Transverse colon (tissue), 4 donors: ENCODE results near the gene KIF20B.

ENCODE experiments used
- CTCF ChIP-seq, 5 experiments: fragments of 200-600 bp in 3 of 5; fragments of 450-650 bp in 2 of 5; sonication (generic) in 3 of 5; IDR thresholded peaks; 1 replicate in 2 of 5; 2 replicates in 3 of 5; pipeline ENCODE4 v1.5.1; 2016 to 2017; ENCODE audit warnings: antibody characterized with exemption in 5 of 5, inconsistent platforms in 3 of 5, mild to moderate bottlenecking in 2 of 5, moderate library complexity in 1 of 5
- POLR2AphosphoS5 ChIP-seq, 3 donors: sonication (generic); formaldehyde crosslinking; IDR thresholded peaks; one replicate each; pipeline ENCODE4 v1.6.1; 2016; ENCODE audit warnings: antibody characterized with exemption in 3 of 3

- TF ChIP-seq CTCF (IDR thresholded peaks at IDR 0.05) (peak; percentile 67 to 76 (median 75)), POLR2AphosphoS5 (IDR thresholded peaks at IDR 0.05) (no peak)
Observed at GRCh38 chr10:89793649-89794254, 92.4 kb downstream of the KIF20B start.
